Breast epithelium (tissue), 4 donors: ENCODE data around the gene TMTC1. TPM values are rescaled to one million over a fixed set of nuclear protein-coding genes. Genes with fewer than 3 reads are reported as not detected.

Source experiments
- DNase-seq, 2 donors: peaks; one replicate each; pipeline ENCODE4 v3.0.0-alpha.2; 2019; ENCODE audit warnings: low spot score in 2 of 2
- H3K27ac ChIP-seq, 2 donors: fragments of 200-600 bp; sonication (generic) in 1 of 2; one replicate each; pipeline ENCODE4 v1.5.1; 2016 to 2019; ENCODE audit warnings: mild to moderate bottlenecking in 1 of 2
- H3K27me3 ChIP-seq, 2 donors: fragments of 200-600 bp; sonication (generic) in 1 of 2; one replicate each; pipeline versions ENCODE4 v1.5.1 to v1.6.0; 2017 to 2019; ENCODE audit warnings: control low read depth in 1 of 2, mild to moderate bottlenecking in 1 of 2
- H3K36me3 ChIP-seq: fragments of 200-600 bp; one replicate; pipeline ENCODE4 v1.5.1; 2019
- H3K4me1 ChIP-seq, 2 donors: fragments of 200-600 bp; sonication (generic); one replicate each; pipeline ENCODE4 v1.5.1; 2016 to 2019; ENCODE audit warnings: control low read depth in 1 of 2
- H3K4me3 ChIP-seq, 3 donors: fragments of 200-600 bp; sonication (generic); 1 replicate in 2 of 3; 2 replicates in 1 of 3; pipeline ENCODE4 v1.5.1; 2016 to 2019; ENCODE audit warnings: mild to moderate bottlenecking in 3 of 3, moderate library complexity in 2 of 3
- H3K9me3 ChIP-seq, 2 donors: fragments of 200-600 bp; sonication (generic) in 1 of 2; one replicate each; pipeline ENCODE4 v1.5.1; 2016 to 2019; ENCODE audit warnings: control low read depth in 1 of 2
- POLR2A ChIP-seq: fragments of 450-650 bp; IDR thresholded peaks from one replicate; pipeline ENCODE4 v1.6.1; 2016; ENCODE audit warnings: antibody characterized with exemption, mild to moderate bottlenecking, moderate library complexity
- POLR2AphosphoS5 ChIP-seq, 3 donors: sonication (generic); formaldehyde crosslinking; IDR thresholded peaks; one replicate each; pipeline ENCODE4 v1.6.1; 2017; ENCODE audit warnings: antibody characterized with exemption in 3 of 3
- intact Hi-C: fragments of 100-400 bp; cut with DNase I; formaldehyde crosslinking; loops from one replicate; pipeline ENCODE4 v1.15.1; 2023; ENCODE audit warnings: low total_unique reads
- total RNA-seq, 3 donors: library from RNA; depleted of rRNA; stranded (reverse); fragments of >200 nt; gene quantifications; one replicate each; pipeline ENCODE4 v1.1.0, GENCODE V29; 2016
- TF ChIP-seq, protein P1 (sequence below), 3 donors: fragments of 450-650 bp; IDR thresholded peaks; one replicate each; pipeline ENCODE4 v1.5.1; 2016 to 2017; ENCODE audit warnings: antibody characterized with exemption in 3 of 3, mild to moderate bottlenecking in 3 of 3, moderate library complexity in 3 of 3

TMTC1 gene
- total RNA-seq, 3 donors from 2014 or later: 49.9 to 87.2 (median 71.8) TPM

DNA sequence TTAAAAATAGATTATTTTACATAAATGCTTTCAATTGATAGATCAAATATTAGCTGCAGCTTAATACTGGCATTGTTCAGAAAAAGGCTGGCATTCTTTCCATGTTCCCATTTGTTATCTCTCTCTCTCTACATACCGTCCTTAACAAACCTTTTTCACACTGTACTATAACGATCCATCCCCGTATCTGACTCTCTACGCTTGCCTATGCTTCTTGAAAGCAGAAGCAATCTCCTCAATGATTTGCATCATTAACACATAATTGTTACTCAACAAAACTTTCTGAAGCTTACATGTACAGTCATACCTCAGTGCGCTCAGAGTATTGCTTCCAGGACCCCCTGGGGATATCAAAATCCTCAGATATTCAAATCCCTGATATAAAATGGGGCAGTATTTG is 89.7 kb downstream of the TMTC1 start:
- no peaks in the 10 kb centered on the region for H3K36me3 ChIP-seq
- no peaks in the 10 kb centered on the region for H3K27me3 ChIP-seq
- no peak overlapping the region for H3K27ac ChIP-seq
- no peak overlapping the region for H3K4me3 ChIP-seq
- no peak for TF ChIP-seq POLR2A
- TF ChIP-seq, protein P1, sequence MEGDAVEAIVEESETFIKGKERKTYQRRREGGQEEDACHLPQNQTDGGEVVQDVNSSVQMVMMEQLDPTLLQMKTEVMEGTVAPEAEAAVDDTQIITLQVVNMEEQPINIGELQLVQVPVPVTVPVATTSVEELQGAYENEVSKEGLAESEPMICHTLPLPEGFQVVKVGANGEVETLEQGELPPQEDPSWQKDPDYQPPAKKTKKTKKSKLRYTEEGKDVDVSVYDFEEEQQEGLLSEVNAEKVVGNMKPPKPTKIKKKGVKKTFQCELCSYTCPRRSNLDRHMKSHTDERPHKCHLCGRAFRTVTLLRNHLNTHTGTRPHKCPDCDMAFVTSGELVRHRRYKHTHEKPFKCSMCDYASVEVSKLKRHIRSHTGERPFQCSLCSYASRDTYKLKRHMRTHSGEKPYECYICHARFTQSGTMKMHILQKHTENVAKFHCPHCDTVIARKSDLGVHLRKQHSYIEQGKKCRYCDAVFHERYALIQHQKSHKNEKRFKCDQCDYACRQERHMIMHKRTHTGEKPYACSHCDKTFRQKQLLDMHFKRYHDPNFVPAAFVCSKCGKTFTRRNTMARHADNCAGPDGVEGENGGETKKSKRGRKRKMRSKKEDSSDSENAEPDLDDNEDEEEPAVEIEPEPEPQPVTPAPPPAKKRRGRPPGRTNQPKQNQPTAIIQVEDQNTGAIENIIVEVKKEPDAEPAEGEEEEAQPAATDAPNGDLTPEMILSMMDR (IDR thresholded peaks at IDR 0.05): no peak
- DNase-seq: no peak
- H3K9me3 ChIP-seq: no peaks in the 10 kb centered on the region
- intact Hi-C loops: no loop called here
- no peaks in the 10 kb centered on the region for H3K4me1 ChIP-seq

DNA sequence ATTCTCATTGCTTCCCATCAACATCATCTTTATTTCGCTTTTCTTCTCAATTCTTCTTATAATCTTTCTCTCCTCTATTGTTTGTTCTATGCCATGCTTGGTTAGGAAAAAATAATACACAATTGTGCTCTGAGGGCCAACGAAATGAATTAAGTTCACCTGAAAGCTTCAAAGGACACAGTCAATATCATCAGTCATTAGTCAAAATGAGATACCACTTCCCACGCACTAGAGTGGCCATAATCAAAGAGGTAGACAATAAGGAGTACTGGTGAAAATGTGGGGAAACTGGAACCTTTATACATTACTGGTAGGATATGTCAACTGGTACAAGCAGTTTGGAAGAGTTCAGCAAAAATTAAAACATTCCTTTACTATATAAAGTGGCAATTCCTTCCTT is 91.5 kb downstream of the TMTC1 start:
- Histone ChIP-seq H3K36me3 (no peaks in the 10 kb centered on the region), H3K9me3 (no peaks in the 10 kb centered on the region), H3K27ac (no peak overlapping the region), H3K4me1 (no peaks in the 10 kb centered on the region), H3K4me3 (no peak overlapping the region), H3K27me3 (no peaks in the 10 kb centered on the region)
- no peak for DNase-seq
- intact Hi-C loops: no loop called here
- TF ChIP-seq POLR2AphosphoS5 (IDR thresholded peaks at IDR 0.05): no peak
- no peak for TF ChIP-seq POLR2A
- TF ChIP-seq, protein P1 (IDR thresholded peaks at IDR 0.05): no peak

DNA sequence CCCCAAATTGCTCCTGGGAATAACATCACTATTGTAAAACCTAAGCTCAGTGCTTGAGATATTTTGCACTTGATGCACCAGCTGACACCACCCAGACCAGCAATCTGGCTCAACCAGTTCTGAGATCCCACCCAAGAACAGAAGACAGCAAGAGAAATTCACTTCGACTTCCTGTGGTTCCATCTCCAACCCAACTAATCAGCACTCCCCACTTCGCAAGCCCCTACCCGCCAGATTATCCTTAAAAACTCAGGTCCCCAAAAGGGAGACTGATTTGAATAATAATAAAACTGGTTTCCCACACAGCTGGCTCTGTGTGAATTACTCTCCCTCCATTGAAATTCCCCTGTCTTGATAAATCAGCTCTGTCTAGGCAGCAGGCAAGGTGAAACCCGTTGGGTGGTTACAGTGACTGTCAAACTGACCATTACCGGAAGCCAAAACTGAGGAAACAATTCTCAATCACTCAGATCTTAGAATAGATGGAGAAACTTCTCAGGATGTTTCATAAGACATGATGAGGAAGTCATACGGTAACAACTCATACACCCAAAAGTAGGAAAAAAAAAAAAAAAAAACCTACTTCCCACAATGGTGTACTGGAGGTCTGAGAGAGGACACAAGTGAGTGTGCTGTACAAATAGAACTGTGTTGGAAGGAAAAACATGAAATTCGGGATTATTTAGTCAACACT is 92.4 kb downstream of the TMTC1 start:
- TF ChIP-seq POLR2AphosphoS5 (IDR thresholded peaks at IDR 0.05) (no peak), POLR2A (no peak)
- TF ChIP-seq, protein P1 (IDR thresholded peaks at IDR 0.05): no peak
- no peak for DNase-seq
- H3K4me3 ChIP-seq: no peak overlapping the region
- H3K27me3 ChIP-seq: no peaks in the 10 kb centered on the region
- intact Hi-C loops: no loop called here
- no peaks in the 10 kb centered on the region for H3K4me1 ChIP-seq
- no peak overlapping the region for H3K27ac ChIP-seq
- H3K36me3 ChIP-seq: no peaks in the 10 kb centered on the region
- no peaks in the 10 kb centered on the region for H3K9me3 ChIP-seq

- Histone ChIP-seq H3K27me3 (no peaks in the 10 kb centered on the region), H3K27ac (no peak overlapping the region), H3K4me3 (no peak overlapping the region), H3K36me3 (no peaks in the 10 kb centered on the region), H3K9me3 (no peaks in the 10 kb centered on the region), H3K4me1 (no peaks in the 10 kb centered on the region)
- intact Hi-C loops: no loop called here
- no peak for TF ChIP-seq POLR2A
- TF ChIP-seq POLR2AphosphoS5 (IDR thresholded peaks at IDR 0.05): no peak
- TF ChIP-seq, protein P1 (IDR thresholded peaks at IDR 0.05): no peak
- no peak for DNase-seq
Observed at GRCh38 chr12:29690728-29691127, 93.0 kb downstream of the TMTC1 start.

GRCh38 chr12:29688914-29689313 is 94.8 kb downstream of the TMTC1 start:
- intact Hi-C loops: loop anchor here (5.0 kb wide), 1 partner anchor 1138 kb away; no protein-coding TSS in a partner anchor
- no peak overlapping the region for H3K27ac ChIP-seq
- TF ChIP-seq, protein P1 (IDR thresholded peaks at IDR 0.05): no peak
- no peak for TF ChIP-seq POLR2AphosphoS5 (IDR thresholded peaks at IDR 0.05)
- TF ChIP-seq POLR2A: no peak
- no peaks in the 10 kb centered on the region for H3K9me3 ChIP-seq
- no peaks in the 10 kb centered on the region for H3K36me3 ChIP-seq
- no peaks in the 10 kb centered on the region for H3K4me1 ChIP-seq
- no peaks in the 10 kb centered on the region for H3K27me3 ChIP-seq
- no peak overlapping the region for H3K4me3 ChIP-seq
- no peak for DNase-seq
